Hepatocyte (in vitro differentiated cells): ENCODE measurements around the gene SLC12A8.

Experiments used
- EZH2 ChIP-seq: fragments of 200-600 bp; sonication (generic); IDR thresholded peaks from 2 replicates; pipeline ENCODE4 v1.6.1; 2016; ENCODE audit warnings: antibody characterized with exemption, mild to moderate bottlenecking, borderline replicate concordance
- EZH2phosphoT487 ChIP-seq: fragments of 200-600 bp; sonication (generic); IDR thresholded peaks from one replicate; pipeline ENCODE4 v1.6.1; 2018; ENCODE audit warnings: antibody characterized with exemption, mild to moderate bottlenecking, low read depth, moderate library complexity; ENCODE audit not compliant: unreplicated experiment, severe bottlenecking
- TF ChIP-seq, protein P1 (sequence below): fragments of 200-600 bp; sonication (generic); IDR thresholded peaks from 2 replicates; pipeline ENCODE4 v1.5.1; 2016; ENCODE audit warnings: antibody characterized with exemption, mild to moderate bottlenecking; ENCODE audit not compliant: poor library complexity

DNA sequence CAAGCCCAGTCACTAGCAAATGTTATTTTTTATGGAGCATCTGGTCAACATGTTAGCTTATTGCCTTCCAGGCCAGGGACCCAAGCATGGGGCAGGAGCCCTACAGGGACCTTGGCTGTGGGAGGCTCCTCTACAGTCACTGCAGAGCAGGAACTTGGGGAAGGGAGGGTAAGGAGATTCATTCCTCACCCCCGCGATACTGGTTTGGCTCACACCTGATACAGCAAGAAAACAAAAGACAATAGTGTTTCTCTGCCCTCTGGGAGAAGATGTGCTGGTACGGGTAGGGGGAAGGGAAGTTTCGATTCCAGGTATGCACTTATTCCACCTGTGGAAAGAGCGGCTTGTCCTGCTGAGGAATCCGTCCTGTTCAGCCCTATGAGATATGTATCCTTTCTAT, 77.6 kb downstream of the SLC12A8 start:
- TF ChIP-seq, protein P1, sequence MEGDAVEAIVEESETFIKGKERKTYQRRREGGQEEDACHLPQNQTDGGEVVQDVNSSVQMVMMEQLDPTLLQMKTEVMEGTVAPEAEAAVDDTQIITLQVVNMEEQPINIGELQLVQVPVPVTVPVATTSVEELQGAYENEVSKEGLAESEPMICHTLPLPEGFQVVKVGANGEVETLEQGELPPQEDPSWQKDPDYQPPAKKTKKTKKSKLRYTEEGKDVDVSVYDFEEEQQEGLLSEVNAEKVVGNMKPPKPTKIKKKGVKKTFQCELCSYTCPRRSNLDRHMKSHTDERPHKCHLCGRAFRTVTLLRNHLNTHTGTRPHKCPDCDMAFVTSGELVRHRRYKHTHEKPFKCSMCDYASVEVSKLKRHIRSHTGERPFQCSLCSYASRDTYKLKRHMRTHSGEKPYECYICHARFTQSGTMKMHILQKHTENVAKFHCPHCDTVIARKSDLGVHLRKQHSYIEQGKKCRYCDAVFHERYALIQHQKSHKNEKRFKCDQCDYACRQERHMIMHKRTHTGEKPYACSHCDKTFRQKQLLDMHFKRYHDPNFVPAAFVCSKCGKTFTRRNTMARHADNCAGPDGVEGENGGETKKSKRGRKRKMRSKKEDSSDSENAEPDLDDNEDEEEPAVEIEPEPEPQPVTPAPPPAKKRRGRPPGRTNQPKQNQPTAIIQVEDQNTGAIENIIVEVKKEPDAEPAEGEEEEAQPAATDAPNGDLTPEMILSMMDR: no peak
- TF ChIP-seq EZH2 (no peak), EZH2phosphoT487 (no peak)
